Large intestine (tissue), 3 donors: Measurements from ENCODE around the gene MYCBPAP. TPM values are rescaled to one million over a fixed set of nuclear protein-coding genes. Genes with fewer than 3 reads are reported as not detected.
A peak's percentile ranks its signal among the peaks of the same experiment; 100 is the strongest.

Experiments
- DNase-seq, 2 donors: peaks; one replicate each; pipeline versions ENCODE4 v3.0.0 to v3.0.0-alpha.2; 2013
- H3K27ac ChIP-seq: one replicate; pipeline ENCODE4 v1.5.1; 2013; ENCODE audit warnings: low read length
- H3K27me3 ChIP-seq: 2 replicates; pipeline ENCODE4 v1.6.1; 2013; ENCODE audit warnings: low read length; ENCODE audit not compliant: control insufficient read depth, insufficient read depth
- H3K36me3 ChIP-seq: 2 replicates; pipeline ENCODE4 v1.6.1; 2013; ENCODE audit warnings: low read length; ENCODE audit not compliant: control insufficient read depth, insufficient read depth
- H3K4me1 ChIP-seq: one replicate; pipeline ENCODE4 v1.6.1; 2013; ENCODE audit warnings: low read length; ENCODE audit not compliant: control insufficient read depth, insufficient read depth
- H3K4me3 ChIP-seq: one replicate; pipeline ENCODE4 v1.5.1; 2013; ENCODE audit warnings: low read length
- H3K9me3 ChIP-seq: one replicate; pipeline ENCODE4 v1.6.1; 2013; ENCODE audit warnings: mild to moderate bottlenecking, low read depth, low read length, moderate library complexity; ENCODE audit not compliant: control insufficient read depth
- WGBS: methylation state at CpG from one replicate; pipeline ENCODE4 v1.1.5; 2013; ENCODE audit warnings: low lambda C conversion rate; ENCODE audit not compliant: insufficient coverage; 5-methylcytosine and 5-hydroxymethylcytosine counted together
- polyA plus RNA-seq: library from polyadenylated mRNA; unstranded; fragments of 120-200 nt; gene quantifications from one replicate; pipeline ENCODE4 v1.2.1, GENCODE V29; 2013

Gene MYCBPAP
- polyA plus RNA-seq, 1 donor, result 1.8 TPM

- Histone ChIP-seq H3K9me3 (peaks cover 6% of the 10 kb centered on the region), H3K4me1 (peaks cover 25% of the 10 kb centered on the region), H3K36me3 (peaks cover 33% of the 10 kb centered on the region), H3K27me3 (peaks cover 20% of the 10 kb centered on the region), H3K4me3 (no peak overlapping the region), H3K27ac (no peak overlapping the region)
- no peak for DNase-seq
- WGBS, result no CpG with 5 or more reads among the region's 9 CpGs
Observed at GRCh38 chr17:50465635-50466034, 42.6 kb upstream of the MYCBPAP start.

DNA sequence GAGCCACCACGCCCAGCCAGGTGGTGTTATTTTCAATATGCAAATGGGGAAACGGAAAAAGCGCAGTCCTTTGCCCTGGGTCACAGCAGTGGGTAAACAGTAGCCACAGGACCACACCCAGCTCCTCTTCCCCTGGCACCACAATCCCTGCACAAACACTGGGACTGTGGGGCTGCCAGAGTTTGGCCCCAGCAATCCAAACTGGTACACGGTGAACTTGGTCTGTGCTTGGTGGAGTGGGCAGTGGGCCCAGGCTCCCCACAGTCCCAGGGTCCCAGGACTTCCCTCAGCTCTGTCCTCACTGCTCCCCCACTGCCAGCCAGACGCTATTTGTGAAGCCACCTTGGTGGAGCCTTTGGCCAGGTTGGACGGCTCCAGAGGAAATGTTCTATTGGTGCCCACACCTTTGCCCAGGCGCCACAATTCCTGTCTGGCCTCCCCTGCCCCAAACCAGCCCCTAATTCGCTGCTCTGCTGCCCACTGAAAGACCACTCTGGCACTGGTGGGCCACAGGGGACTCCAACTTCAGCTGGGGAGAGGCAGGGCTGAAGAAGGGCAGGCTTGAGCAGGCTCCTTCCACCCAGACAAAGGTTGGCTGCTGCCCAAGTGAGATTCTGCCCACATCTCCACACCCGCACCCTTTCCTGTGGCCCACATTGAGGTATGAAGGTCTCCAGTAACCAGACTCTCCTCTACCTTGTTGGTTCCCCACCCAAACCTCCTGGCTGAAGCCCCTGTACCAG is 41.7 kb upstream of the MYCBPAP start:
- DNase-seq, result peak in 1 of 2 donors; percentile 39
- Histone ChIP-seq H3K9me3 (peaks cover 6% of the 10 kb centered on the region), H3K36me3 (peaks cover 30% of the 10 kb centered on the region), H3K27ac (no peak overlapping the region), H3K4me3 (no peak overlapping the region), H3K4me1 (peaks cover 25% of the 10 kb centered on the region), H3K27me3 (peaks cover 20% of the 10 kb centered on the region)
- WGBS, result no CpG with 5 or more reads among the region's 9 CpGs

DNA sequence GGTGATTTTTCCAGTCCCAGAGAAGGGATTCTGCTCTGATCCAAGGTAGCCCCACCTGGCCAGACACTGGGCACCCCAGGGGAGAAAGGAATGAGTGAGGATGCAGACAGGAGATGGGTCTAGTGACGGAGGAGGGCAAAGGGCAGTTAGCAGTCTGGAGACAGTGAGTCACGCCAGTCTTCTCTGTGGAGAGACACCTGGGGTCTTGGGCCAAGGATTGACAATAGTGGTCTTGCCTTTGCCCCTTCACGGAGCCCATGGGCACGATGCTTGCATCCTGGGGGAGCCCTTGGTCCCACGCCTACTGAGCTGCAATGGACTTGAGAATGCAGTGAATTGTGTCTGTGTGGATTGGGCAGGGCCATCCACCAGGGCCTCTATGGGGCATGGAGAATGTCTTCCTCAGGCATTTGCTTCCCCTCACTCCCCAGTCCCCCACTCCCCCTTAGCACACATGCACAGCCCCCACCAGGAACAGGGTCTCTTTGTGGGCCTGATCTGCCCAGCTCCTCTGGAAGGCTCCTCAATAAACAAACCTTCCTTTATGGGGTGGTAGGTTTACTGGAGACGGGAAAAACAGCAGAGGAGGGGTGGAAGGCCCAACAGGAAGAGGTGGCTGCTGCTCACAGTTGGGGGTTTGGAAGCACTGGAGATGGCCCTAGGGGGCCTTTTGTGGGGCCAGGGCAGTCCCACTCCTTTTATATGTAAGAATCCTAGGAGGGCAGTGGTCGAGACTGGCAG is 41.0 kb upstream of the MYCBPAP start:
- Histone ChIP-seq H3K27ac (no peak overlapping the region), H3K9me3 (peaks cover 6% of the 10 kb centered on the region), H3K36me3 (peaks cover 34% of the 10 kb centered on the region), H3K4me3 (no peak overlapping the region), H3K27me3 (peaks cover 20% of the 10 kb centered on the region), H3K4me1 (peaks cover 25% of the 10 kb centered on the region)
- no peak for DNase-seq
- whole genome bisulfite sequencing, result 100% methylated on average over 1 of the region's 7 CpGs

- H3K27ac ChIP-seq, result no peak overlapping the region
- no peak overlapping the region for H3K4me3 ChIP-seq
- peaks cover 33% of the 10 kb centered on the region for H3K36me3 ChIP-seq
- peaks cover 6% of the 10 kb centered on the region for H3K9me3 ChIP-seq
- H3K27me3 ChIP-seq, result peaks cover 20% of the 10 kb centered on the region
- DNase-seq, result no peak
- H3K4me1 ChIP-seq, result peaks cover 25% of the 10 kb centered on the region
- no CpG with 5 or more reads among the region's 13 CpGs for WGBS
Observed at GRCh38 chr17:50467855-50468303, 40.4 kb upstream of the MYCBPAP start.

DNA sequence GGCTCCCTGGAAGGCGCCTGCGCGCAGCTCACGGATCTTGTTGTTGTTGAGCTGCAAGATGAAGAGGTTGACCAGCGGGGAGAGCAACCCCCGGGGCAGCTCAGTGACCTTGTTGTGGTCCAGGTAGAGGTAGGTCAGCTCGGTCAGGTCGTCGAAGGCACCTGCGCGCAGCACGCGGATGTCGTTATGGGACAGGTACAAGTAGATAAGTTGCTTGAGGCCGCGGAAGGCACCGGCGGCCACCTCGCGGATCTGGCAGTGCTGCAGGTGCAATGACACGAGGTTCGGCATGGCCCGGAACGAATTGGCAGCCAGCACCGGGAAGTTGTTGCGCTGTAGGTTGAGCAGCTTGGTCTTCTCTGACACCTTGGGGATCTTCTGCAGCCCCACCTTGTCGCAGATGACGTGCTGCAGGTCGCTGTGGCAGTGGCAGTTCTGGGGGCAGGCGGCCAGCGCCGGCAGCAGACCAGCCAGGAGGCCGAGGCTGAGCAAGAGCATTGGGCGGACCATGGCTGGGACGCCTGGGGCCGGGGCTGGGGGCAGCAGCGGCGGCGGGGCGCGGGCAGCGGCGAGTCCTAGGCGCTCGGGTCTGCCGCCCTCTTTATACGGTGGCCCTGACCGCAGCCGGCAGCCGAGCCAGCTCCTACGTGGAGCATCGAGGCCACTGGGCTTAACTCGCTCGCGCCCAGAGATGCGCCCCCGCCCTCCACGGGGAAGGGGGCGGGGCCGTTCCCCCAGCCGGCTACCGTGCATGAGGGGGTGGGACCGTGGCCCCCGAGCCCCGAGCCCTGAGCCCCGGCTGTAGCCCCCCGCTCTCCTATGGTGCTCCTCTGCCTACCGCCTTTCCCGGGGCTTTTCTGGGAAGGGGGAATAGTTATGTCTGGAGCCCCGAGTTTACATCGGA is 39.7 kb upstream of the MYCBPAP start, which contains the start of gene CHAD:
CHAD (minus strand) TSS at position 577 of the 904 bp plus-strand sequence; CDS start at position 510, 67 bp downstream.
- H3K4me3 ChIP-seq, result peak within 1 kb of the TSS; percentile 32

GRCh38 chr17:50469208-50469605 is 39.0 kb upstream of the MYCBPAP start:
- peaks cover 20% of the 10 kb centered on the region for H3K27me3 ChIP-seq
- peak overlapping the region; percentile 32 for H3K4me3 ChIP-seq
- peaks cover 6% of the 10 kb centered on the region for H3K9me3 ChIP-seq
- no peak for DNase-seq
- peaks cover 25% of the 10 kb centered on the region for H3K4me1 ChIP-seq
- no peak overlapping the region for H3K27ac ChIP-seq
- no CpG with 5 or more reads among the region's 37 CpGs for WGBS
- H3K36me3 ChIP-seq, result peaks cover 35% of the 10 kb centered on the region

More for the DNA sequence above, 39.7 kb upstream of the MYCBPAP start, which contains the start of gene CHAD:
- Histone ChIP-seq H3K27ac (no peak within 1 kb of the TSS), H3K9me3 (peaks cover 6% of the 10 kb centered on the region), H3K27me3 (peaks cover 20% of the 10 kb centered on the region), H3K36me3 (peaks cover 29% of the 10 kb centered on the region), H3K4me1 (peaks cover 25% of the 10 kb centered on the region)
- WGBS, result no CpG with 5 or more reads among the region's 71 CpGs
- peak in 1 of 2 donors; percentile 41 for DNase-seq

DNA sequence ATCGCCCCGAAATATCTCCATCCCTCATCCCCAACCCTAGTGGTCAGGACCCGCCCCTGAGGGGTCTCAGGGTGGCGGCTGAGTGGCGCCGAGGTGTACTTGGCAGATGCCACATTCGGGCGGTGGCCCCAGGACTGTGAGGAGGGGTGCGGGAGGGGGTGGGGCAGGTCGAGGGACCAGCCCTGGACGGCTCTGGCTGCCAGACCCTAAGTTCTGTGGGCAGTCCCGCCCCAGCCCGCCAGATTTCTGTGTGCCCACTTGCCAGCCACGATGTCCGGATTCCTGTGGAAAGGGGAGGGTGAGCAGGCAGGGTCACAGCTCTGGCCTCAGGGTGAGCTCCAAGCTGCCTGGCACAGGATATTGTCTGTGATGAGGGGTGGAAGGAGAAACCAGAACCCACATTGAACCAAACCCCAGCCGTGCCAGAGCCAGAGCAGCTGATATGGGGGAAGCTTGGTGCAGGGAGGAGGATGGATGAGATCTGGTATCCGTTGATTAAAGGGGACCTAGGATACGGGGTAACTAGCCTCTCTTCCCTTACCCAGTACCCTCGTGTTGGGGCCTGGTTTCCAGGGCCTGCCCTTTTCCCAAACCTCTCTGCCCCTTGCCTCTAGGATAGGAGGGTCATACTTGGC is 38.5 kb upstream of the MYCBPAP start:
- Histone ChIP-seq H3K27ac (no peak overlapping the region), H3K36me3 (peaks cover 36% of the 10 kb centered on the region), H3K9me3 (peaks cover 6% of the 10 kb centered on the region), H3K27me3 (peaks cover 20% of the 10 kb centered on the region), H3K4me3 (no peak overlapping the region), H3K4me1 (peaks cover 25% of the 10 kb centered on the region)
- DNase-seq, result no peak
- no CpG with 5 or more reads among the region's 19 CpGs for WGBS

GRCh38 chr17:50470426-50470825 is 37.8 kb upstream of the MYCBPAP start:
- peaks cover 20% of the 10 kb centered on the region for H3K27me3 ChIP-seq
- peak in 1 of 2 donors; percentile 45 for DNase-seq
- H3K4me1 ChIP-seq, result peaks cover 25% of the 10 kb centered on the region
- H3K4me3 ChIP-seq, result no peak overlapping the region
- H3K9me3 ChIP-seq, result peaks cover 6% of the 10 kb centered on the region
- peaks cover 33% of the 10 kb centered on the region for H3K36me3 ChIP-seq
- no peak overlapping the region for H3K27ac ChIP-seq
- WGBS, result 80% methylated on average over 1 of the region's 6 CpGs

DNA sequence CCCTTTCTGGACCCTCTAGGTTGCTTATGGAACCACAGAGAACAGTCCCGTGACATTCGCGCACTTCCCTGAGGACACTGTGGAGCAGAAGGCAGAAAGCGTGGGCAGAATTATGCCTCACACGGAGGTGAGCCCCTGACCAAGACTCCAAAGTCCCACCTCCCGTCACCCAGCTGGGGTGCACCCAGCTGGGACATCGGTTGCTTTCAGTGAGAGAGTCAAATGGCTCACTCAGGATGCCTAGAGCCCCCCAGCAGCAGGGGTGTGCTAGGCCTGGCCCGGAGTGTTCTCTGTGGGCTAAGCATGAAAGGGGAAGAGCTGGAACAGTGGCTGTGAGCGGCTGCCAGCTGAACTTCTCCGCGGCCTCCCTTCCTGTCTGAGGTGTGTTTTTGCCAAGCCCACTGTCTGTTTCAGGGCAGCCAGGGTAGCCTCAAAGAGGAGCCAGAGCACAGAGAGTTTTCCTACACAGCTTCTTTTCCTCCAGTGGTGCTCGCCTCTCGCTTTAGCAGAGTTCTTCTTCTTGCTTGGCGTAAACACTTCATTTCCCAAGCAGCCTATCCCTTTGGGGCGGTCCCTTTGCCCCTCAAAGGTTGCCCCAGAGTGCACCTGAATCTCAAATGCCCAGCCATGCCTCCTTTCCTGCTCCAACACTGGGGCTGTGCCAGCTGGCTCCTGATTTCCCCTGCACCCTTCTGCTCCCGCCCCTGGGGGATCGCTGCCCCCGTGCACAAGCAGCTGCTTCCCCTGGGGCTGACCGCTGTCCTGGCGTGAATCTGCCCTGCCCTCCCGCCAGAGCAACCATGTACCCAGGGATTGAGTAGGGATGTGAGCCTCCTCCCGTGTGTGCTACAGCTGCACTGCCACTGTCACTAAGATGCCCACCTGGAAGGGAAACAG is 37.0 kb upstream of the MYCBPAP start:
- no peak for DNase-seq
- H3K4me1 ChIP-seq, result peaks cover 24% of the 10 kb centered on the region
- H3K27me3 ChIP-seq, result peaks cover 20% of the 10 kb centered on the region
- H3K9me3 ChIP-seq, result peaks cover 6% of the 10 kb centered on the region
- H3K36me3 ChIP-seq, result peaks cover 33% of the 10 kb centered on the region
- no peak overlapping the region for H3K27ac ChIP-seq
- WGBS, result 96% methylated on average over 4 of the region's 22 CpGs
- no peak overlapping the region for H3K4me3 ChIP-seq
